IPS-20b (cell line): Measurements from ENCODE around the gene UNC13A.
"Not testable (repeated sequence)": the region's sequence is repeated elsewhere in the genome, so short reads cannot be mapped to it uniquely, and the experiment has no call there.

Experiments
- H3K27ac ChIP-seq: one replicate; pipeline ENCODE4 v1.5.1; 2013; ENCODE audit warnings: low read length
- H3K27me3 ChIP-seq: 2 replicates; pipeline ENCODE4 v1.6.1; 2013; ENCODE audit warnings: mild to moderate bottlenecking, low read length, inconsistent platforms; ENCODE audit not compliant: insufficient read depth
- H3K36me3 ChIP-seq: 2 replicates; pipeline ENCODE4 v1.6.1; 2013; ENCODE audit warnings: low read depth, mild to moderate bottlenecking, inconsistent platforms, low read length, moderate library complexity; ENCODE audit not compliant: insufficient read depth
- H3K4me1 ChIP-seq: 2 replicates; pipeline ENCODE4 v1.6.1; 2013; ENCODE audit warnings: mild to moderate bottlenecking, control low read depth, inconsistent platforms, low read length, moderate library complexity; ENCODE audit not compliant: insufficient read depth
- H3K4me3 ChIP-seq: 2 replicates; pipeline ENCODE4 v1.5.1; 2013; ENCODE audit warnings: mild to moderate bottlenecking, low read length, inconsistent platforms
- H3K9ac ChIP-seq: 2 replicates; pipeline ENCODE4 v1.6.1; 2013; ENCODE audit warnings: low read depth, mild to moderate bottlenecking, inconsistent platforms, low read length, moderate library complexity
- H3K9me3 ChIP-seq: 2 replicates; pipeline ENCODE4 v1.6.1; 2013; ENCODE audit warnings: mild to moderate bottlenecking, low read depth, low read length, inconsistent platforms; ENCODE audit not compliant: insufficient read depth

Gene UNC13A

DNA sequence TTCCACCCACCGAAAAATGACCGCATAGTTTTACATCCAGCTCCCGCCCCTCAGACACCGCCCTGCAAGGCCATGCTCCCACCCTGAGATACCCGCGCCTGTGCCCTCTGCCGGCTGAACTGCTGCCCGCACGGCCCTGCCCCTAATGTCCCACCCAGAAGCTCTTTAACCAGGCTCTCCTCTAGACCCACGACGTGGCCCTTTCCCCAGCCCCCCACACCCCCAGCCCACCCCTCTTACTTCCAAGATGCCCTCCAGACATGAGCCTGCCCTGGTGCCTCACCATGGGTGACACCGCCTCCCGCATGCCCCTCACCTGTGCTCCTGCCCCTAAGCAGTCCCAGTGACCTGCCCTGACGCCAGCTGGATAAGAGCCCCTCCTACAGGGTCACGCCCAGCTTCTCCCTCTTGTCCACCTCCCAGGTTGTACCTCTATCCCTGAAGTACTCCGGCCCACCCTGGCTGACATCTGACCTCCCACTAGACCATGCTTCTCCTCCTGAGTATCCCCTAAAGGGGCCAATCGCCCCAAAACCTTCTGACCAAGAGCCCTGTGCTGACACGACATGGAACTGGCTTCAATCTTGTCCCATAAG, 81.5 kb downstream of the UNC13A start:
- peak overlapping the region; percentile 49 for H3K27ac ChIP-seq
- 0 out of 2 replicates have a peak, but pooled peaks cover 7% of the 10 kb centered on the region for H3K36me3 ChIP-seq
- no peaks in the 10 kb centered on the region for H3K9me3 ChIP-seq
- no peaks in the 10 kb centered on the region; the same call in 1 of the 2 replicates for H3K4me1 ChIP-seq
- H3K9ac ChIP-seq, result no peak overlapping the region; the same call in 1 of the 2 replicates
- H3K27me3 ChIP-seq, result peaks cover 5% of the 10 kb centered on the region; the same call in 1 of the 2 replicates
- peak overlapping the region; percentile 68 for H3K4me3 ChIP-seq

DNA sequence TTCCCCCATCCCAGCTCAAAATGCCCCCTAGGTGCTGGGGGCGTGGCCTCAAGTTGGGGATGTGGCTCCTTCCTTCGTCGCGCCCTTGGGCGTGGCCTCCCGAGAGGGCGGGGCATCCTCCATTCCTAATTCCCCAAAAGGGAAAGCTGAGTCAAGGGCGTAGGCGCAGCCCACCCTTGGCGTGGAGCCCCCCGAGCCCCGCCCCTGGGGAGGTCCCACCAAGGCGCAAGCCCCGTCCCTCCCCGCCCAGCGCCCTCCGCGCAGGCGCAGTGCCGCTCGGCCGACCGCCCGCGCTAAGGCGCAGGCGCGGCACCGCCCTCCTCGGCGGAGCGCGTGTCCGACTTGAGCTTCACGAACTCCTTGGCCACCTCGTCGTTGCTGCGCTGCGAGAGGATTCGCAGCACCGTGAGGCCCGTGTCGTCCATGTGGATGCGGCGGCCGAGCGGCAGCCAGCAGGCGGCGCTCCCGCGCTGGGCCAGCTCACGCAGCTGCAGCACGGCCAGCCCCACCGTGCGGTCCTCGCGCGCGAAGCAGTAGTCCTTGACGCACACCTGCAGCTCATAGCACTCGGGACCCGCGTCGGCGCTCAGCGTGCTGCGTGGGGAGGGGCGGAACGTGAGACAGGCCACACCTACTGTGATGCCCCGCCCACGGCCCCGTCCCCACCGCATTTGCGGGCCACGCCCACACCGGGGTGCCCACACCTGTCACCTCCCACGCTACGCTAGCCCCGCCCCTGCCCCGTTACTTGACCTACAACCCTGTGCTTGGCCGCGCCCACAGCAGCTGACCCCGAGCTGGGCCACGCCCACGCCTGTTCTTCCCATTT, 82.2 kb downstream of the UNC13A start:
- Histone ChIP-seq H3K4me1 (peaks cover 4% of the 10 kb centered on the region; the same call in 1 of the 2 replicates), H3K9me3 (no peaks in the 10 kb centered on the region), H3K36me3 (0 out of 2 replicates have a peak, but pooled peaks cover 7% of the 10 kb centered on the region), H3K27ac (peak overlapping the region; percentile 49), H3K9ac (peak overlapping the region; percentile 81; the same call in 1 of the 2 replicates), H3K27me3 (peaks cover 8% of the 10 kb centered on the region; the same call in 1 of the 2 replicates), H3K4me3 (peak overlapping the region; percentile 68)

- Histone ChIP-seq H3K9ac (no peak overlapping the region), H3K4me3 (peak overlapping the region; percentile 68; the same call in 1 of the 2 replicates), H3K27me3 (peaks cover 8% of the 10 kb centered on the region; the same call in 1 of the 2 replicates), H3K36me3 (0 out of 2 replicates have a peak, but pooled peaks cover 7% of the 10 kb centered on the region), H3K4me1 (peaks cover 4% of the 10 kb centered on the region; the same call in 1 of the 2 replicates), H3K9me3 (no peaks in the 10 kb centered on the region), H3K27ac (no peak overlapping the region)
Measured at GRCh38 chr19:17605117-17605516, 83.0 kb downstream of the UNC13A start.

- Histone ChIP-seq H3K36me3 (0 out of 2 replicates have a peak, but pooled peaks cover 1% of the 10 kb centered on the region), H3K27ac (no peak overlapping the region), H3K4me1 (peaks cover 4% of the 10 kb centered on the region; the same call in 1 of the 2 replicates), H3K27me3 (peaks cover 11% of the 10 kb centered on the region; the same call in 1 of the 2 replicates), H3K4me3 (no peak overlapping the region), H3K9ac (no peak overlapping the region), H3K9me3 (no peaks in the 10 kb centered on the region)
Measured at GRCh38 chr19:17604372-17605025, 83.7 kb downstream of the UNC13A start.

GRCh38 chr19:17602872-17603510, 85.2 kb downstream of the UNC13A start:
- no peaks in the 10 kb centered on the region for H3K36me3 ChIP-seq
- H3K4me1 ChIP-seq, result peaks cover 4% of the 10 kb centered on the region; the same call in 1 of the 2 replicates
- H3K27ac ChIP-seq, result no peak overlapping the region
- no peak overlapping the region for H3K9ac ChIP-seq
- H3K4me3 ChIP-seq, result no peak overlapping the region
- no peaks in the 10 kb centered on the region for H3K9me3 ChIP-seq
- peaks cover 15% of the 10 kb centered on the region; the same call in 1 of the 2 replicates for H3K27me3 ChIP-seq

DNA sequence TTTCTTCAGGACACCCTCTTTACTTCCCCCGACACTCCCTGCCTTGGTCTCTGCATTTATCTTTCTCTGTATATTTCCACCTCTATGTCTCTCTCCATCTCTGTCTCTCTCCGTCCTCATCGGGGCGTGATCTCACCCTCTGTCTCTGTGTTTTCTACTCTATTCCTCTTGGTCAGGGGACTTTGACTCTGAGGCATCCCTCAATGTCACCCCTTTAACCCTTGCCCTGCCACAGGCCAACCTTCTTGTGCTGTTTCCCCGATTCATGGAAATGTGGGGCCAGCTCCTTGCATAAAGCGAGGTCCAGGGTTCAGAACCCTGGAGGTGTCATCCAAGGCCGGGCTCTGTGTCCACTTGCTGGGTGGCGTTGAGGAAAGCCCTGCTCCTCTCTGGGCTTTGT, 85.9 kb downstream of the UNC13A start:
- Histone ChIP-seq H3K4me1 (peaks cover 4% of the 10 kb centered on the region; the same call in 1 of the 2 replicates), H3K9ac (no peak overlapping the region), H3K27ac (no peak overlapping the region), H3K27me3 (peaks cover 15% of the 10 kb centered on the region; the same call in 1 of the 2 replicates), H3K9me3 (no peaks in the 10 kb centered on the region), H3K36me3 (no peaks in the 10 kb centered on the region), H3K4me3 (no peak overlapping the region)

- peaks cover 15% of the 10 kb centered on the region; the same call in 1 of the 2 replicates for H3K27me3 ChIP-seq
- no peaks in the 10 kb centered on the region for H3K36me3 ChIP-seq
- peaks cover 4% of the 10 kb centered on the region; the same call in 1 of the 2 replicates for H3K4me1 ChIP-seq
- peak overlapping the region; percentile 40; the same call in 1 of the 2 replicates for H3K9ac ChIP-seq
- no peak overlapping the region for H3K27ac ChIP-seq
- H3K9me3 ChIP-seq, result no peaks in the 10 kb centered on the region
- H3K4me3 ChIP-seq, result no peak overlapping the region; the same call in 1 of the 2 replicates
Measured at GRCh38 chr19:17601683-17602082, 86.5 kb downstream of the UNC13A start.

GRCh38 chr19:17599780-17600179, 88.4 kb downstream of the UNC13A start:
- H3K36me3 ChIP-seq, result no peaks in the 10 kb centered on the region
- H3K27ac ChIP-seq, result no peak overlapping the region
- H3K9me3 ChIP-seq, result no peaks in the 10 kb centered on the region
- no peak overlapping the region for H3K9ac ChIP-seq
- H3K4me1 ChIP-seq, result peaks cover 4% of the 10 kb centered on the region; the same call in 1 of the 2 replicates
- peaks cover 15% of the 10 kb centered on the region; the same call in 1 of the 2 replicates for H3K27me3 ChIP-seq
- H3K4me3 ChIP-seq, result no peak overlapping the region

GRCh38 chr19:17598953-17599352, 89.2 kb downstream of the UNC13A start:
- no peak overlapping the region for H3K4me3 ChIP-seq
- no peaks in the 10 kb centered on the region for H3K9me3 ChIP-seq
- H3K27me3 ChIP-seq, result peaks cover 15% of the 10 kb centered on the region; the same call in 1 of the 2 replicates
- no peaks in the 10 kb centered on the region for H3K36me3 ChIP-seq
- no peak overlapping the region for H3K27ac ChIP-seq
- peaks cover 4% of the 10 kb centered on the region; the same call in 1 of the 2 replicates for H3K4me1 ChIP-seq
- no peak overlapping the region for H3K9ac ChIP-seq

- not testable (repeated sequence) for H3K27ac ChIP-seq, H3K4me3 ChIP-seq, H3K36me3 ChIP-seq, H3K9ac ChIP-seq, H3K9me3 ChIP-seq, H3K4me1 ChIP-seq
- peaks cover 15% of the 10 kb centered on the region; the same call in 1 of the 2 replicates for H3K27me3 ChIP-seq
Measured at GRCh38 chr19:17598063-17598462, 90.1 kb downstream of the UNC13A start.

GRCh38 chr19:17594296-17594695, 93.9 kb downstream of the UNC13A start:
- not testable (repeated sequence) for H3K27ac ChIP-seq, H3K4me1 ChIP-seq, H3K9me3 ChIP-seq, H3K36me3 ChIP-seq, H3K9ac ChIP-seq, H3K27me3 ChIP-seq, H3K4me3 ChIP-seq
